GM12873 (cell line): ENCODE measurements around the gene STPG4.

Source experiments
- CTCF ChIP-seq: IDR thresholded peaks from 2 replicates; pipeline ENCODE4 v1.5.1; 2012; ENCODE audit warnings: low read depth, mild to moderate bottlenecking, moderate library complexity, low read length, control low read depth; ENCODE audit not compliant: insufficient read depth; ENCODE audit errors: missing control alignments

Gene STPG4

GRCh38 chr2:47074691-47075090, 80.4 kb downstream of the STPG4 start:
- TF ChIP-seq CTCF = no peak

- no peak for TF ChIP-seq CTCF
Observed at GRCh38 chr2:47073641-47074040, 81.5 kb downstream of the STPG4 start.

- TF ChIP-seq CTCF = no peak
Observed at GRCh38 chr2:47073217-47073616, 81.9 kb downstream of the STPG4 start.

- TF ChIP-seq CTCF = no peak
Observed at GRCh38 chr2:47072728-47073191, 82.3 kb downstream of the STPG4 start.

- TF ChIP-seq CTCF = no peak
Observed at GRCh38 chr2:47072018-47072691, 83.0 kb downstream of the STPG4 start.

GRCh38 chr2:47070920-47071824, 83.9 kb downstream of the STPG4 start:
- no peak for TF ChIP-seq CTCF

- TF ChIP-seq CTCF = no peak
Observed at GRCh38 chr2:47070155-47070919, 84.8 kb downstream of the STPG4 start.
